ENCODE results near the gene ZBTB4. TPM values are rescaled to one million over a fixed set of nuclear protein-coding genes. Genes with fewer than 3 reads are reported as not detected.

Gene ZBTB4
- total RNA-seq, 6 donors from 2014 or later = 54.4 to 90.1 (median 74.2) TPM

- ATAC-seq (ENCODE audit: low FRiP score in 2 of 2) (no peak), DNase-seq (no peak)
- Histone ChIP-seq H3K4me3 (no peak overlapping the region), H3K27me3 (no peaks in the 10 kb centered on the region), H3K27ac (no peak overlapping the region), H3K36me3 (peaks cover 44 to 67% (median 63%) of the 10 kb centered on the region in 4 donors), H3K9me3 (no peaks in the 10 kb centered on the region), H3K4me1 (peaks cover 3 to 15% (median 10%) of the 10 kb centered on the region in 4 donors)
- 81 to 83% methylated on average over 19 to 20 of the region's 20 CpGs for WGBS, 2 donors
- TF ChIP-seq POLR2A (IDR thresholded peaks at IDR 0.05) = no peak
- no peak for TF ChIP-seq CTCF (IDR thresholded peaks at IDR 0.05)
- TF ChIP-seq EP300 (IDR thresholded peaks at IDR 0.05) = no peak
- no peak for TF ChIP-seq POLR2AphosphoS5 (IDR thresholded peaks at IDR 0.05)
Measured at GRCh38 chr17:7512824-7513540, 33.6 kb upstream of the ZBTB4 start.

GRCh38 chr17:7512105-7512504, 32.7 kb upstream of the ZBTB4 start:
- WGBS, 2 donors = 95 to 96% methylated on average over 13 to 15 of the region's 15 CpGs
- no peak for ATAC-seq (ENCODE audit: low FRiP score in 2 of 2)
- no peaks in the 10 kb centered on the region for H3K9me3 ChIP-seq
- peaks cover 3 to 15% (median 10%) of the 10 kb centered on the region in 4 donors for H3K4me1 ChIP-seq
- TF ChIP-seq EP300 (IDR thresholded peaks at IDR 0.05) = no peak
- no peak for TF ChIP-seq CTCF (IDR thresholded peaks at IDR 0.05)
- TF ChIP-seq POLR2A (IDR thresholded peaks at IDR 0.05) = no peak
- TF ChIP-seq POLR2AphosphoS5 (IDR thresholded peaks at IDR 0.05) = no peak
- no peak overlapping the region for H3K4me3 ChIP-seq
- peaks cover 44 to 76% (median 71%) of the 10 kb centered on the region in 4 donors for H3K36me3 ChIP-seq
- peak in 1 of 2 donors; percentile 71 for DNase-seq
- no peak overlapping the region for H3K27ac ChIP-seq
- no peaks in the 10 kb centered on the region for H3K27me3 ChIP-seq

GRCh38 chr17:7511108-7511507, 31.7 kb upstream of the ZBTB4 start:
- 83% methylated on average over 10 of the region's 10 CpGs for WGBS, 2 donors
- ATAC-seq (ENCODE audit: low FRiP score in 2 of 2) (peak; percentile 11 to 34), DNase-seq (no peak)
- Histone ChIP-seq H3K27ac (no peak overlapping the region), H3K36me3 (peaks cover 52 to 86% (median 80%) of the 10 kb centered on the region in 4 donors), H3K9me3 (no peaks in the 10 kb centered on the region), H3K4me1 (peaks cover 3 to 10% (median 9%) of the 10 kb centered on the region in 4 donors), H3K27me3 (no peaks in the 10 kb centered on the region), H3K4me3 (no peak overlapping the region)
- TF ChIP-seq POLR2AphosphoS5 (IDR thresholded peaks at IDR 0.05) (no peak), EP300 (IDR thresholded peaks at IDR 0.05) (no peak), POLR2A (IDR thresholded peaks at IDR 0.05) (no peak), CTCF (IDR thresholded peaks at IDR 0.05) (no peak)

- Histone ChIP-seq H3K9me3 (no peaks in the 10 kb centered on the region), H3K27ac (no peak overlapping the region), H3K27me3 (no peaks in the 10 kb centered on the region), H3K4me1 (peaks cover 0 to 2% (median under 1%) of the 10 kb centered on the region in 4 donors), H3K36me3 (peaks cover 52 to 97% (median 90%) of the 10 kb centered on the region in 4 donors), H3K4me3 (no peak overlapping the region)
- 84% methylated on average over 4 to 5 of the region's 5 CpGs for WGBS, 2 donors
- ATAC-seq (ENCODE audit: low FRiP score in 2 of 2) (no peak), DNase-seq (no peak)
- TF ChIP-seq POLR2A (IDR thresholded peaks at IDR 0.05) (no peak), CTCF (IDR thresholded peaks at IDR 0.05) (no peak), EP300 (IDR thresholded peaks at IDR 0.05) (no peak), POLR2AphosphoS5 (IDR thresholded peaks at IDR 0.05) (no peak)
Measured at GRCh38 chr17:7509937-7510336, 30.5 kb upstream of the ZBTB4 start.

- H3K27me3 ChIP-seq = no peaks in the 10 kb centered on the region
- 93 to 95% methylated on average over 9 of the region's 9 CpGs for WGBS, 2 donors
- no peaks in the 10 kb centered on the region for H3K4me1 ChIP-seq
- no peak overlapping the region for H3K4me3 ChIP-seq
- DNase-seq (no peak), ATAC-seq (ENCODE audit: low FRiP score in 2 of 2) (no peak)
- no peak overlapping the region for H3K27ac ChIP-seq
- peaks cover 59 to 100% (median 94%) of the 10 kb centered on the region in 4 donors for H3K36me3 ChIP-seq
- no peak for TF ChIP-seq EP300 (IDR thresholded peaks at IDR 0.05)
- TF ChIP-seq POLR2A (IDR thresholded peaks at IDR 0.05) = no peak
- TF ChIP-seq POLR2AphosphoS5 (IDR thresholded peaks at IDR 0.05) = no peak
- TF ChIP-seq CTCF (IDR thresholded peaks at IDR 0.05) = no peak
- no peaks in the 10 kb centered on the region for H3K9me3 ChIP-seq
Measured at GRCh38 chr17:7508846-7509245, 29.4 kb upstream of the ZBTB4 start.
